ENCODE results near the gene CPVL. TPM values are rescaled to one million over a fixed set of nuclear protein-coding genes. Genes with fewer than 3 reads are reported as not detected.
"Not testable (repeated sequence)": the region's sequence is repeated elsewhere in the genome, so short reads cannot be mapped to it uniquely, and the experiment has no call there.

CPVL gene
- total RNA-seq, 1 experiment from 2014 or later, result 26.9 TPM

DNA sequence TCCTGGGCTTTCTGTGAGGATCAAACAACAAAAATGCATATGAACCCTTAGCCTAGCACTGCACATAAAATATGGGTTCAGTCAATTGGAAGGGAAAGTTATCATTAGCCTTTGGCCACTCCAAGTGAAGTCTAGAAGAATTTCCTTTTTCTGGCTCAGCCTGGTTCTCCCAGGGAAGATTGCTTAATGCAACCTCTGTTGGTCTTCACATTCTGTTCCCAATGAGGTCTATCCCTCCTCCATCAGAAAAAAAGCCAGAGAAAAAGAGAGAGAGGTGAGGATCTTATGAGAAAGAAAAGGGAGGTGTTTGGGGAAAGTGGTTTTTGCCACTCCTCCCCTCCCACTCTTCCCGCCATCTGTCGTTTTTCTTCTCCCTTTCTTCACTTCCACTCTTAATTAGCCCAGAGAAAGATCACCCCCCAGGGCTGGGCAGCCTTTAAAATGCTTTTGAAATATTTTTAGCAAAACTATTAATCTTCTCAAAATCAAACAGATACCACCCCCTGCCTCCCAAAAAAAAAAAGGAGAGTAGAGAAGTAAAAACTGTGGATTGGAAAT is 31.1 kb downstream of the CPVL start:
- no peak overlapping the region for H4K5ac ChIP-seq (ENCODE audit: insufficient read length, low read depth, low read length)
- no peak overlapping the region for H3K14ac ChIP-seq (ENCODE audit: insufficient read depth, low read length)
- no peak overlapping the region for H4K91ac ChIP-seq (ENCODE audit: insufficient read length, low read depth, low read length)
- H3K79me1 ChIP-seq (ENCODE audit: insufficient read depth, low read depth, low read length, poor library complexity, severe bottlenecking), result no peaks in the 10 kb centered on the region
- no peak overlapping the region for H3T11ph ChIP-seq (ENCODE audit: low read length)
- H3K9ac ChIP-seq (ENCODE audit: extremely low read depth, insufficient read length, low read length), result no peak overlapping the region
- no peak overlapping the region for H2BK15ac ChIP-seq (ENCODE audit: low read depth, low read length)
- H3K23me2 ChIP-seq (ENCODE audit: insufficient read length, low read depth, low read length, poor library complexity, severe bottlenecking), result no peaks in the 10 kb centered on the region
- H2BK12ac ChIP-seq (ENCODE audit: insufficient read length, low read depth, low read length), result no peak overlapping the region
- H3K27me3 ChIP-seq (ENCODE audit: insufficient read depth, low read length), result no peaks in the 10 kb centered on the region
- peaks cover 3 to 10% (median 9%) of the 10 kb centered on the region in 3 experiments; a peak in 5 of 7 replicates for H3K36me3 Mint-ChIP-seq (ENCODE audit: insufficient read depth in 1 of 3, low read depth in 3 of 3)
- H2AK5ac ChIP-seq (ENCODE audit: insufficient read length, low read length), result no peak overlapping the region
- WGBS (ENCODE audit: extremely low coverage, insufficient read length, low lambda C conversion rate), result no CpG with 5 or more reads among the region's 2 CpGs
- no peak overlapping the region for H2BK120ac ChIP-seq (ENCODE audit: low read depth, low read length, poor library complexity, severe bottlenecking)
- H3K9me3 Mint-ChIP-seq, result peaks cover 0 to 3% of the 10 kb centered on the region in 2 experiments; a peak in 2 of 5 replicates
- no peak overlapping the region for H2BK5ac ChIP-seq (ENCODE audit: insufficient read length, low read length)
- DNase-seq, result no peak
- H3K23ac ChIP-seq (ENCODE audit: insufficient read length, low read depth, low read length), result no peak overlapping the region
- no peak overlapping the region for H3K27ac ChIP-seq (ENCODE audit: insufficient read length, low read depth, low read length)
- no peaks in the 10 kb centered on the region for H3K79me2 ChIP-seq (ENCODE audit: insufficient read depth, low read length)
- H3K4me1 Mint-ChIP-seq, result peaks cover 18 to 26% of the 10 kb centered on the region in 2 experiments
- H3K27ac Mint-ChIP-seq, result no peak overlapping the region
- no peaks in the 10 kb centered on the region for H4K20me1 ChIP-seq (ENCODE audit: control insufficient read depth, insufficient read depth, insufficient read length)
- H3K4ac ChIP-seq (ENCODE audit: low read depth, low read length), result no peak overlapping the region
- no peak overlapping the region for H2BK20ac ChIP-seq (ENCODE audit: low read depth, low read length, poor library complexity, severe bottlenecking)
- no peak overlapping the region for H2AFZ ChIP-seq (ENCODE audit: low read length)
- no peak overlapping the region for H3K56ac ChIP-seq (ENCODE audit: insufficient read length, low read depth, low read length)
- H3K27me3 Mint-ChIP-seq (ENCODE audit: low read depth), result no peaks in the 10 kb centered on the region
- H3K4me3 Mint-ChIP-seq, result no peak overlapping the region
- no peak overlapping the region for H4K8ac ChIP-seq (replicated peaks; ENCODE audit: insufficient read length, low read depth, low read length)
- no peak overlapping the region for H3K18ac ChIP-seq (ENCODE audit: insufficient read length, low read depth, low read length)
- TF ChIP-seq, protein P1, sequence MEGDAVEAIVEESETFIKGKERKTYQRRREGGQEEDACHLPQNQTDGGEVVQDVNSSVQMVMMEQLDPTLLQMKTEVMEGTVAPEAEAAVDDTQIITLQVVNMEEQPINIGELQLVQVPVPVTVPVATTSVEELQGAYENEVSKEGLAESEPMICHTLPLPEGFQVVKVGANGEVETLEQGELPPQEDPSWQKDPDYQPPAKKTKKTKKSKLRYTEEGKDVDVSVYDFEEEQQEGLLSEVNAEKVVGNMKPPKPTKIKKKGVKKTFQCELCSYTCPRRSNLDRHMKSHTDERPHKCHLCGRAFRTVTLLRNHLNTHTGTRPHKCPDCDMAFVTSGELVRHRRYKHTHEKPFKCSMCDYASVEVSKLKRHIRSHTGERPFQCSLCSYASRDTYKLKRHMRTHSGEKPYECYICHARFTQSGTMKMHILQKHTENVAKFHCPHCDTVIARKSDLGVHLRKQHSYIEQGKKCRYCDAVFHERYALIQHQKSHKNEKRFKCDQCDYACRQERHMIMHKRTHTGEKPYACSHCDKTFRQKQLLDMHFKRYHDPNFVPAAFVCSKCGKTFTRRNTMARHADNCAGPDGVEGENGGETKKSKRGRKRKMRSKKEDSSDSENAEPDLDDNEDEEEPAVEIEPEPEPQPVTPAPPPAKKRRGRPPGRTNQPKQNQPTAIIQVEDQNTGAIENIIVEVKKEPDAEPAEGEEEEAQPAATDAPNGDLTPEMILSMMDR (conservative IDR thresholded peaks at IDR 0.05), result no peak
- no peaks in the 10 kb centered on the region for H3K4me1 ChIP-seq (ENCODE audit: insufficient read depth, low read length)
- no peak overlapping the region for H3K4me2 ChIP-seq (ENCODE audit: insufficient read depth, insufficient read length, low read length)
- no peaks in the 10 kb centered on the region for H3K9me3 ChIP-seq (ENCODE audit: control insufficient read depth, low read depth, low read length)

DNA sequence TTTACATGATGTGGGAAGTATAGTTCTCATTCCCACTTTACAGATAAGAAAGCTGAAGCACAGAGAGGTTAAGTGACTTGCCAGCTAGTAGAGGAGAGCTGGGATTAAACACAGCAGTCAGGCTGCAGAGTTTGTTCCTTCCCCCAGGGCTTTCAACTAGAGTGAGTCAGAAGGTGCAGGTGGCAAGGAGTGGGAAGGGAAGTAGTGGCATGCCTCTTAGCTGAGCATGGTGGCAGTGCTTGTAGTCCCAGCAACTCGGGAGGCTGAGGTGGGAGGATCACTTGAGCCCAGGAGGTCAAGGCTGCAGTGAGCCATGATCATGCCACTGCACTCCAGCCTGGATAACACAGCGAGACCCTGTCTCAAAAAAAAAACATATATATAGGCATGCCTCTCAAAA is 32.1 kb downstream of the CPVL start:
- H3K79me1 ChIP-seq (ENCODE audit: insufficient read depth, low read depth, low read length, poor library complexity, severe bottlenecking); H2BK120ac ChIP-seq (ENCODE audit: low read depth, low read length, poor library complexity, severe bottlenecking); H3K9me3 Mint-ChIP-seq; H2BK5ac ChIP-seq (ENCODE audit: insufficient read length, low read length); H3K36me3 Mint-ChIP-seq (ENCODE audit: insufficient read depth in 1 of 3, low read depth in 3 of 3); H4K91ac ChIP-seq (ENCODE audit: insufficient read length, low read depth, low read length); H3K14ac ChIP-seq (ENCODE audit: insufficient read depth, low read length); H3K4me2 ChIP-seq (ENCODE audit: insufficient read depth, insufficient read length, low read length); H3K4ac ChIP-seq (ENCODE audit: low read depth, low read length); H4K5ac ChIP-seq (ENCODE audit: insufficient read length, low read depth, low read length); H3K9me3 ChIP-seq (ENCODE audit: control insufficient read depth, low read depth, low read length); H3K27me3 ChIP-seq (ENCODE audit: insufficient read depth, low read length); H2BK20ac ChIP-seq (ENCODE audit: low read depth, low read length, poor library complexity, severe bottlenecking); DNase-seq; H3T11ph ChIP-seq (ENCODE audit: low read length); H2BK12ac ChIP-seq (ENCODE audit: insufficient read length, low read depth, low read length); H4K8ac ChIP-seq (replicated peaks; ENCODE audit: insufficient read length, low read depth, low read length); H3K27ac Mint-ChIP-seq; H3K56ac ChIP-seq (ENCODE audit: insufficient read length, low read depth, low read length); H2BK15ac ChIP-seq (ENCODE audit: low read depth, low read length); H2AFZ ChIP-seq (ENCODE audit: low read length); H3K27ac ChIP-seq (ENCODE audit: insufficient read length, low read depth, low read length); H3K23me2 ChIP-seq (ENCODE audit: insufficient read length, low read depth, low read length, poor library complexity, severe bottlenecking); H3K9ac ChIP-seq (ENCODE audit: extremely low read depth, insufficient read length, low read length); H3K4me1 ChIP-seq (ENCODE audit: insufficient read depth, low read length); H3K18ac ChIP-seq (ENCODE audit: insufficient read length, low read depth, low read length); H3K4me3 Mint-ChIP-seq; H3K23ac ChIP-seq (ENCODE audit: insufficient read length, low read depth, low read length); H2AK5ac ChIP-seq (ENCODE audit: insufficient read length, low read length); H3K79me2 ChIP-seq (ENCODE audit: insufficient read depth, low read length); H3K27me3 Mint-ChIP-seq (ENCODE audit: low read depth); H4K20me1 ChIP-seq (ENCODE audit: control insufficient read depth, insufficient read depth, insufficient read length): not testable (repeated sequence)
- no CpG with 5 or more reads among the region's 2 CpGs for WGBS (ENCODE audit: extremely low coverage, insufficient read length, low lambda C conversion rate)
- H3K4me1 Mint-ChIP-seq, result peaks cover 18 to 26% of the 10 kb centered on the region in 2 experiments

Measured in H9 (cell line).